Lower lobe of right lung (tissue), 2 donors: Measurements from ENCODE around the gene ITSN1. TPM values are rescaled to one million over a fixed set of nuclear protein-coding genes. Genes with fewer than 3 reads are reported as not detected.

Experiments
- ATAC-seq, 2 donors: fragments of 200-7000 bp; cut with Tn5 transposase; one replicate each; pipeline ENCODE4 v1.9.1; 2020 to 2022; ENCODE audit warnings: mild to moderate bottlenecking in 2 of 2, moderate library complexity in 2 of 2
- DNase-seq: peaks from one replicate; pipeline ENCODE4 v3.0.0-alpha.2; 2020
- H3K27ac ChIP-seq: fragments of 200-600 bp; one replicate; pipeline ENCODE4 v1.8.0; 2022
- H3K27me3 ChIP-seq: fragments of 200-600 bp; one replicate; pipeline ENCODE4 v1.8.0; 2022; ENCODE audit warnings: low read depth
- H3K36me3 ChIP-seq: fragments of 200-600 bp; one replicate; pipeline ENCODE4 v1.8.0; 2022; ENCODE audit warnings: mild to moderate bottlenecking
- H3K4me1 ChIP-seq: fragments of 200-600 bp; one replicate; pipeline ENCODE4 v1.8.0; 2022
- H3K4me3 ChIP-seq: fragments of 200-600 bp; one replicate; pipeline ENCODE4 v1.8.0; 2022; ENCODE audit warnings: mild to moderate bottlenecking
- H3K9me3 ChIP-seq: fragments of 200-600 bp; one replicate; pipeline ENCODE4 v1.8.0; 2022
- intact Hi-C: fragments of 100-400 bp; cut with DNase I; formaldehyde crosslinking; loops from one replicate; pipeline ENCODE4 v1.11.0; 2022
- total RNA-seq: library from RNA; stranded (reverse); fragmentation: NEBNext Ultra II Directional; extraction: Animal tissue kit (Norgen Biotek cat#: 25700); gene quantifications from one replicate; pipeline ENCODE4 v1.2.1, GENCODE V29; 2021
- TF ChIP-seq, protein P1 (sequence below): fragments of 200-600 bp; IDR thresholded peaks from one replicate; pipeline ENCODE4 v1.8.0; 2022; ENCODE audit warnings: antibody characterized with exemption, mild to moderate bottlenecking
- donor health status: DM: no; HTN: yes; CAD: no; lungs with severe emphysema.

The ITSN1 gene
- total RNA-seq, 1 donor from 2014 or later: 31.4 TPM

DNA sequence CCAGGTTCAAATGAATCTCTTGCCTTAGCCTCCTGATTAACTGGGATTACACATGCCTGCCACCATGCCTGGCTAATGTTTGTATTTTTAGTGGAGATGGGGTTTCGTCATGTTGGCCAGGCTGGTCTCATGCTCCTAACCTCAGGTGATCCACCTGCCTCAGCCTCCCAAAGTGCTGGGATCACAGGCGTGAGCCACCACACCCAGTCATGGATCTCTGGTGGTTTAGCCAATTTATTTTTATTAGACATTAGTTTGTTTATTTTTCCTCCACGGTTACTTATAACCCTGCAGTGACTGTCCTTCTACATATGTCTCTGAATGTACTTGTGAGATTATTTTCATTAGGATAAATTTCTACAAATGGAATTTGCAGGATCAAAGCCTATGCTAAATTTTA, 5.3 kb downstream of the ITSN1 start:
- no peak for ATAC-seq
- DNase-seq: no peak
- no peaks in the 10 kb centered on the region for H3K27me3 ChIP-seq
- H3K27ac ChIP-seq: no peak overlapping the region
- TF ChIP-seq, protein P1, sequence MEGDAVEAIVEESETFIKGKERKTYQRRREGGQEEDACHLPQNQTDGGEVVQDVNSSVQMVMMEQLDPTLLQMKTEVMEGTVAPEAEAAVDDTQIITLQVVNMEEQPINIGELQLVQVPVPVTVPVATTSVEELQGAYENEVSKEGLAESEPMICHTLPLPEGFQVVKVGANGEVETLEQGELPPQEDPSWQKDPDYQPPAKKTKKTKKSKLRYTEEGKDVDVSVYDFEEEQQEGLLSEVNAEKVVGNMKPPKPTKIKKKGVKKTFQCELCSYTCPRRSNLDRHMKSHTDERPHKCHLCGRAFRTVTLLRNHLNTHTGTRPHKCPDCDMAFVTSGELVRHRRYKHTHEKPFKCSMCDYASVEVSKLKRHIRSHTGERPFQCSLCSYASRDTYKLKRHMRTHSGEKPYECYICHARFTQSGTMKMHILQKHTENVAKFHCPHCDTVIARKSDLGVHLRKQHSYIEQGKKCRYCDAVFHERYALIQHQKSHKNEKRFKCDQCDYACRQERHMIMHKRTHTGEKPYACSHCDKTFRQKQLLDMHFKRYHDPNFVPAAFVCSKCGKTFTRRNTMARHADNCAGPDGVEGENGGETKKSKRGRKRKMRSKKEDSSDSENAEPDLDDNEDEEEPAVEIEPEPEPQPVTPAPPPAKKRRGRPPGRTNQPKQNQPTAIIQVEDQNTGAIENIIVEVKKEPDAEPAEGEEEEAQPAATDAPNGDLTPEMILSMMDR: no peak
- H3K4me1 ChIP-seq: peaks cover 18% of the 10 kb centered on the region
- H3K9me3 ChIP-seq: no peaks in the 10 kb centered on the region
- no peak overlapping the region for H3K4me3 ChIP-seq
- no peaks in the 10 kb centered on the region for H3K36me3 ChIP-seq
- intact Hi-C loops: no loop called here

DNA sequence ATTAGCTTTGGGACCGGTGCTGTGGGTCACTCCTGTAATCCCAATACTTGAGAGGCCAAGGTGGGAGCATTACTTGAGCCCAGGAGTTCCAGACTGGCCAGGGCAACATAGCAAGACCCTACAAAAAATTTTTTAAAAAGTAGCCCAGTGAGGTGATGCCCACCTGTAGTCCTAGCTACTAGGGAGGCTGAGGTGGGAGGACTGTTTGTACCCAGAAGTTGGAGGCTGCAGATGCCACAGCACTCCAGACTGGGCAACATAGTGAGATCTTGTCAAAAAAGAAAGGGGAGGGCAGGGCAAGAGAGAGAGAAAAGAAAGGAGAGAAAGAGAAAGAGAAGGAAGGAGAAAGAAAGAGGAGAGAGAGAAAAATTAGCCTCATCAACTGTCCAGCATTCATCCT, 6.3 kb downstream of the ITSN1 start:
- Histone ChIP-seq H3K36me3 (no peaks in the 10 kb centered on the region), H3K9me3 (no peaks in the 10 kb centered on the region), H3K27me3 (no peaks in the 10 kb centered on the region), H3K4me1 (peaks cover 14% of the 10 kb centered on the region), H3K4me3 (no peak overlapping the region), H3K27ac (no peak overlapping the region)
- DNase-seq (no peak), ATAC-seq (no peak)
- TF ChIP-seq, protein P1: no peak
- intact Hi-C loops: no loop called here

DNA sequence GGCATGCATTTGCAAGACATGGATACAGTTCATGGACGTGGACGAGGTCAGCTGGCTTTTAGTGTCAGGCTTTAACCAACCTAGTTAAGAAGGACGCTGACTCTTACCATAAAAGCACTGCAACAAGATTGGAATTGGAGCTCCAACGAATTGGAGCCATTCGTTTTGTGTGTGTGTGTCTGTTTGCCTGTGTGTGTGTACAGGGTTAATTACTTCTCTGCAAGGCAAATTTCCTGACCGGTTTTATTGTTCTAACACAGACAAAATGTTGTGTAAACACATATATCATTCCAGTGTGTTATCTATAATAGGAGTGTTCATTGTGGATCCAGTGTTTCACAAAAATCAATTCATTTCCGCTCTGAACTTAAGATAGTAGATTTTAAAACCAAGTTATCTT, 7.9 kb downstream of the ITSN1 start:
- Histone ChIP-seq H3K4me1 (peaks cover 16% of the 10 kb centered on the region), H3K4me3 (no peak overlapping the region), H3K9me3 (no peaks in the 10 kb centered on the region), H3K27ac (no peak overlapping the region), H3K27me3 (no peaks in the 10 kb centered on the region), H3K36me3 (no peaks in the 10 kb centered on the region)
- DNase-seq (no peak), ATAC-seq (no peak)
- TF ChIP-seq, protein P1: no peak
- intact Hi-C loops: no loop called here

DNA sequence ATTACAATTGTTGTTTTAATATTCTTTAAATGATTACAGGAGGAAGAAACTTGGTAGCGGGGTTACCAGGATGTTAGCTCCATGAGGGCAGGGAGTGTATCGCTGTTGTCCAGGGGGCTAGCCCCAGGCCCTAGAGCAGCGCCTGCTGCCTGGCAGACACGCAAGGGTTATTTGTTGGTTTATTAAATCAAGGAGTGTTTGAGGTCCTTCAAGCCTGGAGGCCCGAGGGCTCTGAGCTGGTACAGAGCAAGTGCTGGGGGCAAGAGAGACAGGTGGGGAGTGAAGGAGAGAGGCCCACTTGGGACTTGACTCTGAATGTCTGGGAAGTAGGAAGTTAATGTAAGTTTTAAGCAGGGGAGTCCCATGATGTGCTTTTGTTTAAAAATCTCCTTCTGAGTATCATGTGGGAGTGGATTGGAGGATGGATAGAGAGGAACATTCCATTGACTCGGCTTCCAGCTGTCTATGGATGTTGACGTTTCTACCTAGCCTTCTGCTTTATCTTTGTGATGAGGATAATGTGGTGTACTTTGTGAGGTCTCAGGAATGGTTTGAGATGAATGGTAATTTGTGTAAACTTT, 8.7 kb downstream of the ITSN1 start:
- Histone ChIP-seq H3K27ac (no peak overlapping the region), H3K36me3 (no peaks in the 10 kb centered on the region), H3K4me1 (peaks cover 23% of the 10 kb centered on the region), H3K9me3 (no peaks in the 10 kb centered on the region), H3K27me3 (no peaks in the 10 kb centered on the region), H3K4me3 (no peak overlapping the region)
- no peak for ATAC-seq
- intact Hi-C loops: no loop called here
- TF ChIP-seq, protein P1: no peak
- no peak for DNase-seq

DNA sequence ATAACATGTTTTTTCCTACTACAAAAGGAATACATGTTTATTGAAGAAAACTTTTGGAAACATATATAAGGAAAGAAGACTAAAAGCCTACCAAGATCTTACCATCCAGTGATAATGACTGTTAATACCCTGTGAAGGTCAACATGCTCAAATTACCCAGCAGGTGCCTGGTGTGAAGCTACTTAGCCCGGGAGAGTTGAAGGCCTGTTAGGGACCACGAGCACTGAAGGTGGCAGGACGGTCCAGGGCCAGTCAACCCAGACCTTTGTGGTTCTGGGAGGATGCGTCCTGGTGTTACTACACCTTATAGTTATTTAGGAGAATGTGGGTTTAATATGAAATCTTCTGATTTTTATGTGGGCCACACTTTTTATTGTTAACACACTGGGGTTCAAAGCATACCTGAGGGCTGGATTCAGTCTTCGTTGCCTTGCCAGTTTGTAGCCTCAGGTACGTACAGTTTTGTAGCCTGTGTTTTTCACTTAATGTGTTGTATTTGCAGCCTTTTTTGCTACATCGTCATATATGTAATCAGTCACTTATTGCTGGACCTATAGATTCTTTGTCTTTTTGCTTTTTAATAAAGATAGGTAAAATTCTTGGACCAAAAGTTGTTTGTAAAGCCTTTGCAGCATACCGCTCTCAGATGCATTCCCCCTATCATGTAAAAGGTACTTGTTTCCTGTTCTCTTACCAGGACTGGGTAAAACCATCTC, 9.8 kb downstream of the ITSN1 start:
- ATAC-seq (no peak), DNase-seq (no peak)
- no peaks in the 10 kb centered on the region for H3K27me3 ChIP-seq
- TF ChIP-seq, protein P1: no peak
- H3K9me3 ChIP-seq: no peaks in the 10 kb centered on the region
- no peak overlapping the region for H3K4me3 ChIP-seq
- H3K36me3 ChIP-seq: no peaks in the 10 kb centered on the region
- peaks cover 33% of the 10 kb centered on the region for H3K4me1 ChIP-seq
- no peak overlapping the region for H3K27ac ChIP-seq
- intact Hi-C loops: no loop called here
